Skeletal muscle satellite cell (primary cell): Measurements from ENCODE around the gene ADA. TPM values are rescaled to one million over a fixed set of nuclear protein-coding genes. Genes with fewer than 3 reads are reported as not detected.
"Not testable (repeated sequence)": the region's sequence is repeated elsewhere in the genome, so short reads cannot be mapped to it uniquely, and the experiment has no call there.

Experiments
- H3K27me3 ChIP-seq: 2 replicates; pipeline ENCODE4 v1.7.0; 2013; ENCODE audit warnings: low read length; ENCODE audit not compliant: control insufficient read depth, insufficient read depth
- H3K36me3 ChIP-seq: 2 replicates; pipeline ENCODE4 v1.7.0; 2013; ENCODE audit warnings: mild to moderate bottlenecking, control low read depth, low read length; ENCODE audit not compliant: insufficient read depth
- H3K4me1 ChIP-seq: 2 replicates; pipeline ENCODE4 v1.7.0; 2013; ENCODE audit warnings: low read length; ENCODE audit not compliant: control insufficient read depth, insufficient read depth
- H3K4me2 ChIP-seq: 2 replicates; pipeline ENCODE4 v1.7.0; 2013; ENCODE audit warnings: mild to moderate bottlenecking, low read length
- H3K4me3 ChIP-seq: 2 replicates; pipeline ENCODE4 v1.7.0; 2013; ENCODE audit warnings: low read length
- H3K9ac ChIP-seq: 2 replicates; pipeline ENCODE4 v1.7.0; 2013; ENCODE audit warnings: mild to moderate bottlenecking, low read depth, low read length, moderate library complexity
- H3K9me3 ChIP-seq: replicated peaks from 2 replicates; pipeline ENCODE4 v1.7.0; 2013; ENCODE audit warnings: mild to moderate bottlenecking, control low read depth, low read length
- total RNA-seq: library from RNA; depleted of rRNA; stranded (reverse); fragments of >200 nt; gene quantifications from 2 replicates; pipeline ENCODE4 v1.2.3, GENCODE V29; 2012; rRNA removed

The ADA gene
- total RNA-seq, result 16.5 and 21.6 TPM in 2 replicates

DNA sequence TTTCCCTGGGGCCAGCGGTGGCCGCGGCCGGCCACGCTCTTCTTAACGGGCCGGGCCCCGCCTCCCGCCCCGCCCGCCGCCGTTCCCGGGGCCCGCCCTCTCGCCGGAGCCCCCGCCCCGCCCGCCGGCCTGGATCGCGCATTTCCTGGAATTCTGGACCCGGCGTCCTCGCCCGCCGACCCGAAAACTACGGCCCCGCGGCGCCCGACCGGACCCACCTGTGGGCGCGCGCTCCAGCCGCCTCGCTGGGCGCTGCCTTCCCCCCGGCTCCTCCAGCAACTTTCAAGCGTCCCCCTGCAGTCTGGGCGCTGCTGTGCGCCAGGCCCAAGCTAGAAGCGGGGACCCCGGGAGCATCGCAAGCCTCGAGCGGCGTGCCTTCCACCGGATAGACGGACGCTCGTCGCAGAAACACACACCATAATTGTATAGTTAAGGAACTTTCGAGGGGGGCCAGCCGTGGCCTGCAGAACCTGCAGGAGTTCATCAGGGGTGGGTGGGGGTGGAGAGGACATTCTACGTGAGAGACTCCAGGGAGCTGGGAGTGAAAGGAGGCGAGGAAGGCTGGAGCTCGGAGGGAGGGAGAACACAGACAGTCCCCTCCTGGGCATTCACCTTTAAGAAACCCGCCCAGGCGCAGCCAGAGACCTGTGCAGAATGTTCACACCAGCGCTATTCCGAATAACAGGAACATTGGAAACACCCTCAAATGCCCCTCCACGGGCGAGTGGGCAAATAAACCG is at the start of gene ADA:
ADA (minus strand) TSS at position 16 of the 740 bp plus-strand sequence. CDS start 92 bp downstream, outside the sequence.
- Histone ChIP-seq H3K9ac (peak within 1 kb of the TSS; percentile 80), H3K9me3 (no peaks in the 10 kb centered on the region), H3K36me3 (no peaks in the 10 kb centered on the region), H3K4me1 (peaks cover 9% of the 10 kb centered on the region), H3K4me3 (peak within 1 kb of the TSS; percentile 84), H3K27me3 (peaks cover 28% of the 10 kb centered on the region), H3K4me2 (peak within 1 kb of the TSS; percentile 99)

DNA sequence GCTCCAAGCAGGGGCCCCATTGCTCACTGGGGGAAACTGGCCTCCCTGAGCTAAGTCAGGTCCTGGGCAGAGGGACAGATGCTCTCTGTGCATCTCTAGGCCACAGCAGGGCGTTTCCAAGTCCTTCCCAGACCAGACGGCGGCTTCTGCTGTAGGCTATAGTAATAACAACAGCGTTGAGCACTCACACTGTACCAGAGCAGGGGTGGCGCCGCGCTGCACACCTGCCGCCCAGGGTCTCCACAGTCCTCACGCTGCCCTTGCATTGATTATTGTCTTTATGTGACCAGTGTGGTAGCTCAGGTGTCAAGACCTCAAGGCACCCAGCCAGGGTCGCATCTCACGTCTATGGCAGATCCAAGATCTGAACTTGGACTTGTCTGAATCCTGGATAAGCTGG is 48.8 kb upstream of the ADA start:
- H3K4me3 ChIP-seq, result no peak overlapping the region
- H3K27me3 ChIP-seq, result peaks cover 6% of the 10 kb centered on the region
- no peaks in the 10 kb centered on the region for H3K36me3 ChIP-seq
- peaks cover 49% of the 10 kb centered on the region for H3K4me1 ChIP-seq
- no peak overlapping the region for H3K4me2 ChIP-seq
- H3K9ac ChIP-seq, result no peak overlapping the region
- H3K9me3 ChIP-seq, result no peaks in the 10 kb centered on the region

DNA sequence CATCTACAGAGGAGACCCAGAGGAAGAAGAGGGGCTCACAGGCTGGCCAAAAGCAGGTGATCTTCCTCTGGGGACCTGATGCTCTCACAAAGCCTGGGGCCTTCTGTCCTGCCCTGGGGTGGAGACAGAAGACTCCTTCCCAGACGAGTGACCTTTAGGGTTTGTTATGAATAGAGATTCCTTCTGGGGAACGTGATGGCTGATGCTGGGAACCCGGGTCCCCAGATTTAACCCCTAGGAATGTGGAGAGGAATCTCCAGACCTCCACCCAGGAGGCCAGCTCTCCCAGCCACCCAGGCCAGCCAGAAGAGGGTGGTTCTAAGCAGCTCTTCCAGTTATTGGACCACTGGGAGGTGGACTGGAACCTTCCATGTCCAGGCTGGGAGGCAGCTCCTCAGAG is 46.9 kb upstream of the ADA start:
- Histone ChIP-seq H3K4me2 (no peak overlapping the region), H3K9me3 (no peaks in the 10 kb centered on the region), H3K9ac (no peak overlapping the region), H3K36me3 (no peaks in the 10 kb centered on the region), H3K4me1 (peaks cover 42% of the 10 kb centered on the region), H3K4me3 (no peak overlapping the region), H3K27me3 (peaks cover 6% of the 10 kb centered on the region)

DNA sequence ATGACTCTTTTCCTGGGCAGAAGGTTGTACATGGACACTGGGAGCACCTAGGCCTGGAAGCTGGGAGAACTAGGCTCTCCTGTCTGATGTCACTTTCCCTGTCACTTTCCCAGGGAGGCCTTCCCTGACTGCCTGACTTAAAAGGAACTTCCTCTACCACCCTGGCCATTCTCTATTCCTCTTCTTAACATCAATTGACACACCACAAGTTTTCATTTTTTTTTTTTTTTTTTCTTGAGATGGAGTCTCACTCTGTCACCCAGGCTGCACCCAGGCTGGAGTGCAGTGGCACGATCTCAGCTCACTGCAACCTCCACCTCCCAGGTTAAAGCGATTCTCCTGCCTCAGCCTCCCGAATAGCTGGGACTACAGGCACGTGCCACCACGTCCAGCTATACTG is 45.5 kb upstream of the ADA start:
- H3K9me3 ChIP-seq, H3K4me3 ChIP-seq, H3K4me2 ChIP-seq, H3K36me3 ChIP-seq, H3K27me3 ChIP-seq, H3K9ac ChIP-seq: not testable (repeated sequence)
- H3K4me1 ChIP-seq, result peaks cover 42% of the 10 kb centered on the region

DNA sequence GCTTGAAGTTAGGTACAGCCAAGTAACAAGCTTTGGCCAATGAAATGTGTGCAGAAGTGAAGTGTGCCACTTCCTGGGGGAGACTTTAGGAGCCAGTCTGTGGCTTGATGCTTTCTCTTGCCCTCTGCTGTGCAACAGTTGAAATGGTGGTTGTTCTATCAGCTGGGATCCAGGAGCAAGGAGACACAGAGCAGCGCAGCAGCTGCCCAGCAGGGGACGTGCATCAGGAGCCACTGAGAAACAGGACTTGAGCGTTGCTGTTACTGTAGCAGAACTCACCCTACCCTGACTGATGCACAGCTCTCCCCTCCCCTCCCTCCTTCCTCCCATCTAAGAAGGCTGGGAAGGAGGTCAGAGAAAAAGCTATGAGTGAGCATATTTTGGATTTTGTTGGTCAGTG is 44.8 kb upstream of the ADA start:
- H3K9me3 ChIP-seq, result peaks cover 5% of the 10 kb centered on the region
- peaks cover 44% of the 10 kb centered on the region for H3K4me1 ChIP-seq
- H3K36me3 ChIP-seq, result no peaks in the 10 kb centered on the region
- no peak overlapping the region for H3K4me2 ChIP-seq
- peaks cover under 1% of the 10 kb centered on the region for H3K27me3 ChIP-seq
- no peak overlapping the region for H3K9ac ChIP-seq
- no peak overlapping the region for H3K4me3 ChIP-seq

DNA sequence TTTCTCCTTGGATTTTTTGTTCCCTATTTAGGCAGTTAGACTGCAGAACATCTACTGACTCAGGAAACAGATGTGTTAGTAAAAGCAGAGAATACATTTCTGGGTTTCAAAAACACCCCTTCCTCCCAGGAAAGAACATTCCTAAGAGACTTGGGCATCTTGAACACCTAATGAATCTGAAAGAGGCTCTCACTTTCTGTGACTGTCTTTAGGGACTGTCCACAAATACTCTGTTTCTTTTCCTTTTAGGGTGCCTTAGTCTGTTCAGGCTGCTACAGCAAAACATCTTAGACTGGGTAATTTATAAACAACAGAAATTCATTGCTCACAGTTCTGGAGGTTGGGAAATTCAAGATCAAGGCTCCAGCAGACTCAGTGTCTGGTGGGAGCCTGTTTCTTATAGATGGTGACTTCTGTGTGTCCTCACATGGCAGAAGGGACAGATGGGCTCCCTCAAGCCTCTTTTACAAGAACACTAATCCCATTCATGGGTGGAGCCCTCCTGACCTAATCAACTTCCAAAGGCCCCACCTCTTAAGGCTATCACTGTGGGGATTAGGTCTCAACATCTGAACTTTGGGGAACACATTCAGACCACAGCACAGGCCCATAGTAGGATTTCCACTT is 44.3 kb upstream of the ADA start:
- H3K4me2 ChIP-seq, result no peak overlapping the region
- H3K9ac ChIP-seq, result peak overlapping the region; percentile 9
- no peaks in the 10 kb centered on the region for H3K27me3 ChIP-seq
- no peaks in the 10 kb centered on the region for H3K36me3 ChIP-seq
- peaks cover 5% of the 10 kb centered on the region for H3K9me3 ChIP-seq
- no peak overlapping the region for H3K4me3 ChIP-seq
- H3K4me1 ChIP-seq, result peaks cover 44% of the 10 kb centered on the region

DNA sequence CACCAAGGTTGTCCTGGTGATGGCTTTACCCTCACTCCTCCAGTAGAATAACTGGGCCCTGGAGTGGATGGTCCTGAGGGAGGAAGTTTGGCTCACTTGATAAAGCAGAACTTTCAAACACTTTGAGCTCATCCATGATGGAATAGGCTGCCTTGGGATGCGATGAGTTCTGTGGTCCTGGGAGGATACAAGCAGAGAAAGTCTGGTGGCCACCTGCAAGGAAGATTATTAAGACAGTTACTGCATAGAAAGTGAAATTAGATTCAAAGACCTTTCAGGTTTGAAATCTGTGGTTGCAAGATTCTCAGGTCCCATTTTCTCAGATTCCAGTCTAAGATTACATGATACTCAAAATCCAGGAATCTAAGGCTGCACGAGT is 43.8 kb upstream of the ADA start:
- Histone ChIP-seq H3K27me3 (no peaks in the 10 kb centered on the region), H3K4me3 (no peak overlapping the region), H3K9me3 (peaks cover 5% of the 10 kb centered on the region), H3K4me1 (peaks cover 45% of the 10 kb centered on the region), H3K36me3 (no peaks in the 10 kb centered on the region), H3K9ac (peak overlapping the region; percentile 9), H3K4me2 (no peak overlapping the region)

DNA sequence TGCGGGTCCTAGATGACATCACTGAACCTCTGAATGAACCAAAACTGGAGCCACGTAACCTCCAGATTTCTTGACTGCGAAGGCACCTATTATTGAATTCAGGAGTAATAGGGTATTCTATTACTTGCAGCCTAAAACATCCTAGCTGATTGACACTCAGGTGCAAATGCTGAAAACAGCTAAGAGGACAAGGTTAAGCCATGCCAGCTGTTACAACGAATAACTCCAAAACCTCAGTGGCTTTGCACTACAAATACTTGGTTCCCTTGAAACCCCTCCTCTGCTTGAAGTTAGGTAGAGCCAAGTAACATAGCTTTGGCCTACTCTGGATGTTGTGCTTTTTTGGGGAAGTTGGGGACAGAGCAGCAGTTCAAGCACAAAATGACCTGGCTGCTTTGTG is 42.7 kb upstream of the ADA start:
- peaks cover 5% of the 10 kb centered on the region for H3K9me3 ChIP-seq
- H3K36me3 ChIP-seq, result no peaks in the 10 kb centered on the region
- no peak overlapping the region for H3K4me3 ChIP-seq
- no peaks in the 10 kb centered on the region for H3K27me3 ChIP-seq
- no peak overlapping the region for H3K4me2 ChIP-seq
- no peak overlapping the region for H3K9ac ChIP-seq
- peaks cover 45% of the 10 kb centered on the region for H3K4me1 ChIP-seq

DNA sequence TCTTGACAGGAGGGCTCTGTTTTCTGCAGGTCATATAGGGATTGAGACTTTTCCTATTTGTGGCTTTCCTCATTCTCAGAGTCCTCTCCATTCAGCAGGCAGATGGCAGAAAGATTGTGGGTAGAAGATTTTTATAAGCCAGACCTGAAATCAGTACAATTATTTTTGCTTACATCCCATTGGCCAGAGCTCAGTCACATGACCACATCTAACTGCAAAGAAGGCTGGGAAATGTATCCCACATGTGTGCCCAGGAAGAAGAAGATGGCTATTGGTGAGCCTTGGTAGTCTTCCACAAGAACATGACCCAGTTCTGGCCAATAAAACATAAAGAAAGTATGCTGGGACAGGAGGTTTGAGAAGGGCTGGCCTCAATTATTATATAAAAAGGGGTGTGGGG is 42.1 kb upstream of the ADA start:
- Histone ChIP-seq H3K9me3 (peaks cover 5% of the 10 kb centered on the region), H3K4me2 (peak overlapping the region; percentile 55), H3K4me1 (peaks cover 45% of the 10 kb centered on the region), H3K36me3 (no peaks in the 10 kb centered on the region), H3K9ac (peak overlapping the region; percentile 33), H3K27me3 (no peaks in the 10 kb centered on the region), H3K4me3 (no peak overlapping the region)

DNA sequence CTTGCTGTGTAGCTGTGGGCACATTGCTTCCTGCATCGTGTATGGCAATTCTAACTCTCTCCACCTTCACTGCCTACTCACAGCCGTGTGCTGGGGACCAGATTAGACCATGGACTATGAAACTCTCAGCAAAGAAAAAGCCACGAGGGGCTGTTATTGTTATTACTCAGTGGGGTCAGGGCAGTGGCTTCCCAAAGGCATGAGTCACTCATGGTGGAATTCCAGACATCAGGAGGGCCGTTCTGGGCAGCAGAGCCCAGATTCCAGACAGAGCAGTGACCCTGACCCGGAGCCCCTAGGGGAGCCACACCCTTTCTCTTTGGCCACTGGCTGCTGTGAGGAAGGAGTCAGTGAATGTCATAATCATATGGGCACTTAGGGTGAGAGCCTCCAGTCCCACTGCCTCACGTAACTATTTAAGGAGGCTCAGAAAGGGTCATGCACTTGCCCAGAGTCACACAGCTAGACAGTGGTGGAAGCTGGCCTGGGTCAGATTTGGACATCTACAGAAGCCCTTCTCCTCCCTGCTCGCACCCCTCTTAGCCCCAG is 41.5 kb upstream of the ADA start:
- peaks cover 45% of the 10 kb centered on the region for H3K4me1 ChIP-seq
- H3K27me3 ChIP-seq, result no peaks in the 10 kb centered on the region
- H3K9me3 ChIP-seq, result peaks cover 5% of the 10 kb centered on the region
- no peaks in the 10 kb centered on the region for H3K36me3 ChIP-seq
- peak overlapping the region; percentile 63 for H3K9ac ChIP-seq
- H3K4me3 ChIP-seq, result no peak overlapping the region
- H3K4me2 ChIP-seq, result peak overlapping the region; percentile 55

DNA sequence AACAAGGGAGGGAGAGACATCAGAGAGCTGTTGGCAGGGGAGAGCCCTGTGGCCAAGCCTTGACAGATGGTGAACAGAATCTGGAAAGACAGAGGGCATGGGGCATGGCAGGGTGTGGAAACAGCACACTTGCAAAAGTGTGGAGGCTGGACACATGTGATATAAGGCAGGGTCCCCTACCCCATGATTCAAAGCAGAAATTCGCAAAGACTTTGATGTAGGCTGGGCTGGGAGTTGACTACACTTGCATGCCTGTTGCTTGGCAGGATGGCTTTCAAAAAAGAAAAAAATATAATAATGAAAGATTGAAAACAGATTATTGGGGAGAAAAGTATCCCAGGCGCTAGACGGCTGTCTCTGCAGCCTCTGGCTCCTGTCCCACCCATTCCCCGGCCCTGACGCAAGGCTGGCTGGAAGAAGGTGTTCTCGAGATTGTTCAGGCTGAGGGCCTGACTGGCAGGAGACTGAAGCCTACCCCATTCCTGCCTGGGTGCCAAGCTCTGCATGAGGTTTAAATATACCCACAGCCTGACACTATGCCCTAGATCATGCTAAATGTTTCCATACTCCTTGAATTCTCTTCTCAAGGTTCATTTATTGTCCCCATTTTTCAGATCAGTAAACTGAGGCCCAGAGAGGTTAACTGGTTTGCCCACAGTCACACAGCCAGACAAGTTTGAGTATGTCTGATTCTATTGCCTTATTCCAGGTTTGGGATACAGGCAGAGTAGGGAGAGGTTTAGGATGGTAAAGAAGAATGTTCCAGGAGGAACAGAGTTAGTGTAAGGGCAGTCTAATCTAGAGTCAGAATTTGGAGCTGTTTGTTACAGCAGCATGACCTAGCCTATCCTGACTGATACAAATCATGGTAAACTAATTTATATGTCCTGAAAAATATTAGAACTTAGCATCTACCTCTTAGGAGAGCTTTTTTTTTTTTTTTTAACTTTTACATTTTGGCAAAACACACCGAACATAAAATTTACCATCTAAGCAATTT is 40.2 kb upstream of the ADA start:
- peak overlapping the region; percentile 63 for H3K9ac ChIP-seq
- no peak overlapping the region for H3K4me3 ChIP-seq
- H3K36me3 ChIP-seq, result no peaks in the 10 kb centered on the region
- H3K27me3 ChIP-seq, result no peaks in the 10 kb centered on the region
- H3K4me2 ChIP-seq, result no peak overlapping the region
- peaks cover 5% of the 10 kb centered on the region for H3K9me3 ChIP-seq
- peaks cover 45% of the 10 kb centered on the region for H3K4me1 ChIP-seq
